Liver (tissue), 9 donors: Measurements from ENCODE around the gene DLGAP5. TPM values are rescaled to one million over a fixed set of nuclear protein-coding genes. Genes with fewer than 3 reads are reported as not detected.

Experiments
- DNase-seq: peaks from one replicate; pipeline ENCODE4 v3.0.0-alpha.2; 2017; ENCODE audit warnings: low spot score
- H3K27ac ChIP-seq, 2 donors: one replicate each; pipeline ENCODE4 v1.7.0; 2013; ENCODE audit warnings: inconsistent platforms in 2 of 2, low read length in 2 of 2, control low read depth in 1 of 2, low read depth in 1 of 2, mild to moderate bottlenecking in 1 of 2
- H3K27me3 ChIP-seq, 4 donors: one replicate each; pipeline versions ENCODE4 v1.6.1 to v1.7.0; 2013; ENCODE audit warnings: low read length in 3 of 4, inconsistent platforms in 1 of 4, mild to moderate bottlenecking in 1 of 4, moderate library complexity in 1 of 4; ENCODE audit not compliant: control insufficient read depth in 4 of 4, insufficient read depth in 4 of 4
- H3K36me3 ChIP-seq, 4 donors: one replicate each; pipeline versions ENCODE4 v1.6.1 to v1.7.0; 2013; ENCODE audit warnings: low read length in 3 of 4, mild to moderate bottlenecking in 3 of 4, low read depth in 1 of 4, moderate library complexity in 1 of 4; ENCODE audit not compliant: control insufficient read depth in 4 of 4, insufficient read depth in 3 of 4
- H3K4me1 ChIP-seq, 4 donors: one replicate each; pipeline versions ENCODE4 v1.6.1 to v1.7.0; 2013; ENCODE audit warnings: low read length in 3 of 4, mild to moderate bottlenecking in 3 of 4, moderate library complexity in 1 of 4; ENCODE audit not compliant: control insufficient read depth in 4 of 4, insufficient read depth in 4 of 4
- H3K4me3 ChIP-seq, 3 donors: one replicate each; pipeline versions ENCODE4 v1.6.1 to v1.7.0; 2013; ENCODE audit warnings: low read length in 3 of 3, control low read depth in 1 of 3, low read depth in 1 of 3, mild to moderate bottlenecking in 1 of 3
- H3K9ac ChIP-seq, 2 donors: one replicate each; pipeline ENCODE4 v1.7.0; 2013; ENCODE audit warnings: low read length in 2 of 2, mild to moderate bottlenecking in 2 of 2, moderate library complexity in 2 of 2, control low read depth in 1 of 2, low read depth in 1 of 2
- H3K9me3 ChIP-seq, 4 donors: one replicate each; pipeline versions ENCODE4 v1.6.1 to v1.7.0; 2013; ENCODE audit warnings: low read length in 3 of 4; ENCODE audit not compliant: control insufficient read depth in 4 of 4
- EGR1 ChIP-seq, 2 donors: IDR thresholded peaks; 2 replicates each; pipeline ENCODE4 v1.6.1; 2016 to 2018; ENCODE audit warnings: antibody characterized with exemption in 2 of 2, low read depth in 2 of 2
- FOXA1 ChIP-seq: IDR thresholded peaks from 2 replicates; pipeline ENCODE4 v1.6.1; 2016; ENCODE audit warnings: antibody characterized with exemption
- FOXA2 ChIP-seq: IDR thresholded peaks from 2 replicates; pipeline ENCODE4 v1.6.1; 2016; ENCODE audit warnings: antibody characterized with exemption
- GABPA ChIP-seq, 2 donors: IDR thresholded peaks in 1 of 2; conservative IDR thresholded peaks in 1 of 2; 2 replicates each; pipeline ENCODE4 v1.6.1; 2016; ENCODE audit warnings: antibody characterized with exemption in 2 of 2, mild to moderate bottlenecking in 1 of 2, moderate library complexity in 1 of 2
- HNF4A ChIP-seq, 2 donors: conservative IDR thresholded peaks; 2 replicates each; pipeline ENCODE4 v1.6.1; 2016; ENCODE audit warnings: antibody characterized with exemption in 2 of 2, mild to moderate bottlenecking in 2 of 2
- HNF4G ChIP-seq: IDR thresholded peaks from 2 replicates; pipeline ENCODE4 v1.6.1; 2016; ENCODE audit warnings: antibody characterized with exemption
- JUND ChIP-seq, 2 donors: IDR thresholded peaks; 2 replicates each; pipeline ENCODE4 v1.6.1; 2016; ENCODE audit warnings: antibody characterized with exemption in 2 of 2
- NR2F2 ChIP-seq: IDR thresholded peaks from 2 replicates; pipeline ENCODE4 v1.6.1; 2016; ENCODE audit warnings: antibody characterized with exemption
- RAD21 ChIP-seq, 2 donors: IDR thresholded peaks; 2 replicates each; pipeline ENCODE4 v1.6.1; 2016; ENCODE audit warnings: antibody characterized with exemption in 2 of 2, mild to moderate bottlenecking in 2 of 2
- RXRA ChIP-seq, 2 donors: IDR thresholded peaks; 2 replicates each; pipeline ENCODE4 v1.6.1; 2017 to 2018; ENCODE audit warnings: antibody characterized with exemption in 2 of 2, mild to moderate bottlenecking in 1 of 2
- TAF1 ChIP-seq: conservative IDR thresholded peaks from 2 replicates; pipeline ENCODE4 v1.6.1; 2016; ENCODE audit warnings: antibody characterized with exemption, mild to moderate bottlenecking
- WGBS: extraction: QIAGEN DNeasy Blood & Tissue Kit; methylation state at CpG from one replicate; pipeline ENCODE4 v1.1.7; 2013; 5-methylcytosine and 5-hydroxymethylcytosine counted together
- polyA plus RNA-seq, 2 donors: library from polyadenylated mRNA; stranded (reverse) in 1 of 2; unstranded in 1 of 2; fragments of 200-250 nt in 1 of 2; fragments of >200 nt in 1 of 2; fragmentation: Nextera tagmentation in 1 of 2; extraction: Ambion mirVana in 1 of 2; gene quantifications; one replicate each; pipeline versions ENCODE4 v1.2.1 to v1.2.3, GENCODE V29; 2013 to 2015
- total RNA-seq, 2 donors: library from RNA; depleted of rRNA; stranded (reverse); fragments of >200 nt; gene quantifications; one replicate each; pipeline ENCODE4 v1.2.3, GENCODE V29; 2014
- TF ChIP-seq, protein P1 (sequence below): fragments of 150-350 bp; IDR thresholded peaks from 2 replicates; pipeline ENCODE4 v1.5.1; 2017; ENCODE audit warnings: improper control_type of control experiment, low read depth, low read length; ENCODE audit not compliant: missing input control
- TF ChIP-seq, protein P2 (sequence below): IDR thresholded peaks from 2 replicates; pipeline ENCODE4 v1.6.1; 2016; ENCODE audit warnings: antibody characterized with exemption
- TF ChIP-seq, protein P3 (sequence below): IDR thresholded peaks from 2 replicates; pipeline ENCODE4 v1.6.1; 2016; ENCODE audit warnings: antibody characterized with exemption
- TF ChIP-seq, protein P4 (sequence below): IDR thresholded peaks from 2 replicates; pipeline ENCODE4 v1.6.1; 2016; ENCODE audit warnings: antibody characterized with exemption, mild to moderate bottlenecking
- TF ChIP-seq, protein P5 (sequence below): IDR thresholded peaks from 2 replicates; pipeline ENCODE4 v1.6.1; 2016; ENCODE audit warnings: antibody characterized with exemption
- donor health status: healthy.
- donor health status: healthy.
- donor health status: healthy.
- donor health status: healthy.
- donor health status: healthy.

The DLGAP5 gene
- total and polyA plus RNA-seq, 4 donors = under 0.01 to 42.5 (median 0.70) TPM

DNA sequence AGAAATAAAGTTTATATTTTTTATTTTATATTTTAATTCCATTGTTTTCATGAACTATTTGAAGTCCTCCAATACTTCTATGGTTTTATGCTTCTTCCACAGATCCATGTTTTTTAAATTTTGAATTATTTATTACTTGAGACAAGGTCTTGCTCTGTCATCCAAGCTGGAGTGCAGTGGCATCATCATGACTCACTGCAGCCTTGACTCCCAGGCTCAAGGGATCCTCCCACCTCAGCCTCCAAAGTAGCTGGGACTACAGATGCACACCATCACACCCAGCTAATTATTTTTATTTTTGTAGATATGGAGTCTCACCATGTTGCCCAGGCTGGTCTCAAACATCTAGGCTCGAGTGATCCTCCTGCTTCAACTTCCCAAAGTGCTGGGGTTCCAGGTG, 28.8 kb upstream of the DLGAP5 start:
- no peaks in the 10 kb centered on the region for H3K9me3 ChIP-seq
- 92% methylated on average over 1 of the region's 1 CpG for WGBS
- H3K9ac ChIP-seq = no peak overlapping the region
- H3K4me3 ChIP-seq = no peak overlapping the region
- H3K27me3 ChIP-seq = no peaks in the 10 kb centered on the region
- no peak for TF ChIP-seq JUND (IDR thresholded peaks at IDR 0.05)
- no peak for TF ChIP-seq HNF4A (conservative IDR thresholded peaks at IDR 0.05)
- TF ChIP-seq, protein P1, sequence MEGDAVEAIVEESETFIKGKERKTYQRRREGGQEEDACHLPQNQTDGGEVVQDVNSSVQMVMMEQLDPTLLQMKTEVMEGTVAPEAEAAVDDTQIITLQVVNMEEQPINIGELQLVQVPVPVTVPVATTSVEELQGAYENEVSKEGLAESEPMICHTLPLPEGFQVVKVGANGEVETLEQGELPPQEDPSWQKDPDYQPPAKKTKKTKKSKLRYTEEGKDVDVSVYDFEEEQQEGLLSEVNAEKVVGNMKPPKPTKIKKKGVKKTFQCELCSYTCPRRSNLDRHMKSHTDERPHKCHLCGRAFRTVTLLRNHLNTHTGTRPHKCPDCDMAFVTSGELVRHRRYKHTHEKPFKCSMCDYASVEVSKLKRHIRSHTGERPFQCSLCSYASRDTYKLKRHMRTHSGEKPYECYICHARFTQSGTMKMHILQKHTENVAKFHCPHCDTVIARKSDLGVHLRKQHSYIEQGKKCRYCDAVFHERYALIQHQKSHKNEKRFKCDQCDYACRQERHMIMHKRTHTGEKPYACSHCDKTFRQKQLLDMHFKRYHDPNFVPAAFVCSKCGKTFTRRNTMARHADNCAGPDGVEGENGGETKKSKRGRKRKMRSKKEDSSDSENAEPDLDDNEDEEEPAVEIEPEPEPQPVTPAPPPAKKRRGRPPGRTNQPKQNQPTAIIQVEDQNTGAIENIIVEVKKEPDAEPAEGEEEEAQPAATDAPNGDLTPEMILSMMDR = no peak
- TF ChIP-seq, protein P2, sequence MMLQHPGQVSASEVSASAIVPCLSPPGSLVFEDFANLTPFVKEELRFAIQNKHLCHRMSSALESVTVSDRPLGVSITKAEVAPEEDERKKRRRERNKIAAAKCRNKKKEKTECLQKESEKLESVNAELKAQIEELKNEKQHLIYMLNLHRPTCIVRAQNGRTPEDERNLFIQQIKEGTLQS = no peak
- TF ChIP-seq FOXA2 = no peak
- TF ChIP-seq FOXA1 = no peak
- TF ChIP-seq RAD21 (IDR thresholded peaks at IDR 0.05) = no peak
- TF ChIP-seq, protein P3, sequence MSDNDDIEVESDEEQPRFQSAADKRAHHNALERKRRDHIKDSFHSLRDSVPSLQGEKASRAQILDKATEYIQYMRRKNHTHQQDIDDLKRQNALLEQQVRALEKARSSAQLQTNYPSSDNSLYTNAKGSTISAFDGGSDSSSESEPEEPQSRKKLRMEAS = no peak
- TF ChIP-seq, protein P4, sequence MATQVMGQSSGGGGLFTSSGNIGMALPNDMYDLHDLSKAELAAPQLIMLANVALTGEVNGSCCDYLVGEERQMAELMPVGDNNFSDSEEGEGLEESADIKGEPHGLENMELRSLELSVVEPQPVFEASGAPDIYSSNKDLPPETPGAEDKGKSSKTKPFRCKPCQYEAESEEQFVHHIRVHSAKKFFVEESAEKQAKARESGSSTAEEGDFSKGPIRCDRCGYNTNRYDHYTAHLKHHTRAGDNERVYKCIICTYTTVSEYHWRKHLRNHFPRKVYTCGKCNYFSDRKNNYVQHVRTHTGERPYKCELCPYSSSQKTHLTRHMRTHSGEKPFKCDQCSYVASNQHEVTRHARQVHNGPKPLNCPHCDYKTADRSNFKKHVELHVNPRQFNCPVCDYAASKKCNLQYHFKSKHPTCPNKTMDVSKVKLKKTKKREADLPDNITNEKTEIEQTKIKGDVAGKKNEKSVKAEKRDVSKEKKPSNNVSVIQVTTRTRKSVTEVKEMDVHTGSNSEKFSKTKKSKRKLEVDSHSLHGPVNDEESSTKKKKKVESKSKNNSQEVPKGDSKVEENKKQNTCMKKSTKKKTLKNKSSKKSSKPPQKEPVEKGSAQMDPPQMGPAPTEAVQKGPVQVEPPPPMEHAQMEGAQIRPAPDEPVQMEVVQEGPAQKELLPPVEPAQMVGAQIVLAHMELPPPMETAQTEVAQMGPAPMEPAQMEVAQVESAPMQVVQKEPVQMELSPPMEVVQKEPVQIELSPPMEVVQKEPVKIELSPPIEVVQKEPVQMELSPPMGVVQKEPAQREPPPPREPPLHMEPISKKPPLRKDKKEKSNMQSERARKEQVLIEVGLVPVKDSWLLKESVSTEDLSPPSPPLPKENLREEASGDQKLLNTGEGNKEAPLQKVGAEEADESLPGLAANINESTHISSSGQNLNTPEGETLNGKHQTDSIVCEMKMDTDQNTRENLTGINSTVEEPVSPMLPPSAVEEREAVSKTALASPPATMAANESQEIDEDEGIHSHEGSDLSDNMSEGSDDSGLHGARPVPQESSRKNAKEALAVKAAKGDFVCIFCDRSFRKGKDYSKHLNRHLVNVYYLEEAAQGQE = no peak
- TF ChIP-seq RXRA (IDR thresholded peaks at IDR 0.05) = no peak
- TF ChIP-seq GABPA (IDR thresholded peaks at IDR 0.05 in 1 of 2, conservative IDR thresholded peaks at IDR 0.05 in 1 of 2) = no peak
- no peak for TF ChIP-seq TAF1
- TF ChIP-seq NR2F2 = no peak
- H3K4me1 ChIP-seq = no peaks in the 10 kb centered on the region
- H3K27ac ChIP-seq = no peak overlapping the region
- no peak for DNase-seq
- no peaks in the 10 kb centered on the region for H3K36me3 ChIP-seq

DNA sequence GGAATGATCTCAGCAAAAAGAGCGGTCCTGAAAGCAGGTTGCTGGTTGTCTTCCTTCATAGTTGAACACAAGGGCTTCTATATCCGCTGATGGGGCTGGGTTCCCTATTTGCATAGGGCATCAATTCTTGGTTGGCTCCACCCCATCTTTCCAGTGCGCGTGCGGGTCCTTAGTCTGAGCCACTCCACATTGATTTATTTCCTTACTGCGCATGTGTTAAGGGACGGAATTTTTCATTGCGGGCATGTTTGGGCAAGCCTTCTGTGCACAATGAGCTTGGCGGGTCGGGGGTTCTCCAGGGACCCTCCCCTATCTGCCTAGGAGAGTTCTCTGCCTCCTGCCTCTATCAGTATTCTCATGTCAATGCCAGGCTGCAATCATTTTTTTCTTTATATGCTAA, 21.2 kb upstream of the DLGAP5 start:
- DNase-seq = no peak

More for the DNA sequence above, 21.2 kb upstream of the DLGAP5 start:
- Histone ChIP-seq H3K9me3 (no peaks in the 10 kb centered on the region), H3K36me3 (no peaks in the 10 kb centered on the region), H3K9ac (no peak overlapping the region), H3K27me3 (no peaks in the 10 kb centered on the region), H3K27ac (no peak overlapping the region), H3K4me3 (no peak overlapping the region), H3K4me1 (no peaks in the 10 kb centered on the region)
- TF ChIP-seq HNF4A (conservative IDR thresholded peaks at IDR 0.05) (no peak), TAF1 (no peak), HNF4G (no peak), NR2F2 (no peak), EGR1 (IDR thresholded peaks at IDR 0.05; ENCODE audit: low read depth in 2 of 2) (no peak)
- TF ChIP-seq, protein P1 = no peak
- TF ChIP-seq, protein P3 = no peak
- TF ChIP-seq, protein P5, sequence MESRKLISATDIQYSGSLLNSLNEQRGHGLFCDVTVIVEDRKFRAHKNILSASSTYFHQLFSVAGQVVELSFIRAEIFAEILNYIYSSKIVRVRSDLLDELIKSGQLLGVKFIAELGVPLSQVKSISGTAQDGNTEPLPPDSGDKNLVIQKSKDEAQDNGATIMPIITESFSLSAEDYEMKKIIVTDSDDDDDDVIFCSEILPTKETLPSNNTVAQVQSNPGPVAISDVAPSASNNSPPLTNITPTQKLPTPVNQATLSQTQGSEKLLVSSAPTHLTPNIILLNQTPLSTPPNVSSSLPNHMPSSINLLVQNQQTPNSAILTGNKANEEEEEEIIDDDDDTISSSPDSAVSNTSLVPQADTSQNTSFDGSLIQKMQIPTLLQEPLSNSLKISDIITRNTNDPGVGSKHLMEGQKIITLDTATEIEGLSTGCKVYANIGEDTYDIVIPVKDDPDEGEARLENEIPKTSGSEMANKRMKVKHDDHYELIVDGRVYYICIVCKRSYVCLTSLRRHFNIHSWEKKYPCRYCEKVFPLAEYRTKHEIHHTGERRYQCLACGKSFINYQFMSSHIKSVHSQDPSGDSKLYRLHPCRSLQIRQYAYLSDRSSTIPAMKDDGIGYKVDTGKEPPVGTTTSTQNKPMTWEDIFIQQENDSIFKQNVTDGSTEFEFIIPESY = no peak
- 85% methylated on average over 10 of the region's 10 CpGs for WGBS
